GM12874 (cell line): ENCODE data around the gene GOLGA6A.

ENCODE experiments used
- CTCF ChIP-seq: IDR thresholded peaks from 2 replicates; pipeline ENCODE4 v1.5.1; 2011; ENCODE audit warnings: low read depth, mild to moderate bottlenecking, control low read depth, low read length, moderate library complexity; ENCODE audit not compliant: insufficient read depth

The GOLGA6A gene

DNA sequence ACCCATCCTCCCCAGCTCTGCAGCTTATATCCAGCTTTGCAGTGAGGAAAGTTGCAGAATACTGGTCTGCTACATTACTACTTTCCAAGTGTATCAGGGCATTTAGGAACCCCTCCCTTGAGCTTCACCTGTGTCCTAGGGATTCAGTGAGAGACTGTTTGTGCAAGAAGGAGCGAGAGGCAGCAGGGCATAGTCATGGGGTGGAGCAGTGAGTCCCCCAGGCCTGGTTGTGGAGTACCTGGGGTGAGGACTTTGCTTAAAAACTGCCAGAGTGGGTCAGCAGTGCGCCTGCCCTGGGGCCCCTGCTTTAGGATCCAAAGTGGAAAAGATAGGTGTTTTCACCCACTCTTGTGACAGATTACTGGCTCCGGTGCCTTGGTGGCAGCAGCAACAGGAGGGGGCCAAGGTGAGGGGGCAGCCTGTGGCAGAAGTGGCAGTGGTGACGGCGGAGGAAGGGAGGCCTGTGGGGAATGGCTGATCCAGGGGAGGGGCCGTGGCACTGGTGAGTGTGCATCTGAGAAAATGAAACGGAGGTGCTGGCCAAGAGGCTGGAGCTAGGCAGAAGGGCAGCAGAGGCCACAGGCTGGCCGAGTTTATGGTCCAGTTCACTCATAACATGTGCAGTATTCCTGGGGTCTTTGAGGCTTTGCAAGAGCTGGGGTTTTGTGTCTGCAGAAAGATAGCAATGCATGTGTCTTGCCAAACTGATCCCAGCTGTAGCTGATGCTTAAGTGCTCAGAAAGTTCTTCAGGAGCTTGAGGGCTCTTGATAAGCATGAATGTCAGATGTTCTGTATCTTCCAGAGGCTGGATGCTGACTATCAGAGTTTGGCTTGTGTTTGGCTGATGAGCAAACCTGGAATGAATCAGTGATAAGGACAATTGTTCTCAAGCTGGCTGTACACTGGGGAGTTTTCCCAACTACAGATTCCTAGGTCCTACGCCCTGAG, 43.4 kb downstream of the GOLGA6A start:
- no peak for TF ChIP-seq CTCF

- TF ChIP-seq CTCF: no peak
Observed at GRCh38 chr15:74037171-74038117, 44.9 kb downstream of the GOLGA6A start.

DNA sequence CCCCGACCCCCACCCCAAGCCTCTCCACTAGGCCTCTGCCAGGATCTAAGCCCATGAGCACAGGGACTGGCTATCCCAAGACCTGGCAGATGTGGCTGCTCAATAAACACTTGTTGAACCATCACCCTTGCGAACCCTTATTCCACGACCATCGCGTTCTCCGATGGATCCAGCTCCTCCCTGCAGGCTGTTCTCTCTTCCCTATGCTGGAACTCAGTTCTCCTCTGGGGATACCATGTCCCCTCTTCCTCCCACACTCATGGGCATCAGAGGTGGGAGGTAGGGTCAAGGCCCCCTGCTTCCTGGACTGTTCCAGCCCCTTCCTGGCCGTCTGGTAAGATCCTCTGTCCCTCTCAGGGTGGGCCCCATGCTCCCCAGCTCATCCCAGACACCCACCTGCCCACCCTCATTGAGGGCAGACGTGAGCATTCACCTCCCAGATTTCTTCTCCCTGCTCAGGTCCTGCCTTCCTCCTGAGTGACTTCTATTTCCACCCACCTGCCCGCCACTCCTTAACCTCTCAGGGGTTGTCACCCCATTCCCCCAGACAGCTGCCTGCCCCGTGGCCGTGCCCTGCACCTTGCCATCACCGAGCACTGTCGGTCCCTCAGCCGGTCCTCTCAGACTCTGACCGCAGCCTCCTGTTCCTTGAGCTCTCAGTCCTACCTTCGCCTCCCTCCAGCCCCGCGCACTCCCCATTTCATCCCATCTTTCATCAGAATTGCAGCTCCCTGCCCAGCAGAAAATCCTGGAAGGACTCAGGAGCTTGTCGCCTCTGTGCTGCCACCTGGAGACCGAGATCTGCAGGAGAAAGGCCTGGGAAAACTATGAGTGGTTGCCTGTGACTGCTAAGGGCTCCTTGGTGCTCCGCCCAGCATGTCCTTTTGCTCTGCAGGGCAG, 45.8 kb downstream of the GOLGA6A start:
- no peak for TF ChIP-seq CTCF

GRCh38 chr15:74035121-74036017, 47.0 kb downstream of the GOLGA6A start:
- no peak for TF ChIP-seq CTCF

DNA sequence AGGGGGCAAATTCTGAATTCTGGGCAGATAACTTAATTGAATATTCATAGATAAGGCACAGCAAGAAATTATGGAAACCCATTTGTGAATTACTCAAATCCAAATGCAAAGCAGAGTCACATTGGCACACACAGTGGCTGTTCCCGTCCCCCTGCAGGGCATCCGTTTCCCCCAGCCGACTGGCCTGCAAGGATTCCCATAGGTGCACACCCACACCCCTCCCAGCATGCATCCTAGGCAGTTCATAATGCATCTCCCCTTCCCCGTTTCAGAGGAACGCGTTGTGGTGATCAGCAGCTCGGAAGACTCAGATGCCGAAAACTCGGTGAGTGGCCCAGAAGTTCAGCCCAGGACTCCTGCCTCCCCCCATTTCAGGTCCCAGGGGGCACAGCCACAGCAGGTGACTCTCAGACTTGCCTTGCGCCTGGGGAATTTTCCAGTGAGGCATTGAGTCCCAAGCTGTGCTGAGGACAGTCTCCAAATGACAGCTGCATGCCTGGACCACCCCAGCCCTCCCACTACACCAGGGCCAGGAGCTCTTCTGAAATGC, 48.1 kb downstream of the GOLGA6A start:
- no peak for TF ChIP-seq CTCF
